Keratinocyte (primary cell): ENCODE results near the gene IL15. TPM values are rescaled to one million over a fixed set of nuclear protein-coding genes. Genes with fewer than 3 reads are reported as not detected.
A peak's percentile ranks its signal among the peaks of the same experiment; 100 is the strongest.

Experiments used
- DNase-seq: peaks from one replicate; pipeline ENCODE4 v3.0.0-alpha.2; 2011; ENCODE audit warnings: low read depth, missing footprints, low spot score
- FAIRE-seq: peaks from 2 replicates; lab custom pipeline; 2011; peaks lifted over from hg19 to GRCh38; lab: Jason Lieb, UNC
- H2AFZ ChIP-seq: 2 replicates; pipeline ENCODE4 v1.6.0; 2012; ENCODE audit warnings: low read length, control low read depth, inconsistent platforms; ENCODE audit not compliant: control insufficient read depth
- H3K27ac ChIP-seq: 2 replicates; pipeline ENCODE4 v1.5.1; 2011; ENCODE audit warnings: low read length; ENCODE audit not compliant: control insufficient read depth, insufficient read depth
- H3K27me3 ChIP-seq: 3 replicates; pipeline ENCODE4 v1.6.0; 2011; ENCODE audit warnings: low read length; ENCODE audit not compliant: control insufficient read depth, insufficient read depth; ENCODE audit errors: extremely low read depth
- H3K36me3 ChIP-seq, 2 experiments: 2 replicates in 1 of 2; 3 replicates in 1 of 2; pipeline ENCODE4 v1.5.1; 2011; ENCODE audit warnings: low read length in 2 of 2, mild to moderate bottlenecking in 1 of 2; ENCODE audit not compliant: control insufficient read depth in 2 of 2, insufficient read depth in 2 of 2; ENCODE audit errors: extremely low read depth in 1 of 2
- H3K4me1 ChIP-seq: 3 replicates; pipeline ENCODE4 v1.5.1; 2011; ENCODE audit warnings: low read length; ENCODE audit not compliant: control insufficient read depth, insufficient read depth; ENCODE audit errors: extremely low read depth
- H3K4me2 ChIP-seq: 3 replicates; pipeline ENCODE4 v1.6.0; 2011; ENCODE audit warnings: low read depth, low read length; ENCODE audit not compliant: control insufficient read depth, insufficient read depth; ENCODE audit errors: extremely low read depth
- H3K4me3 ChIP-seq, 3 experiments: fragments of 200-600 bp in 1 of 3; sonication (generic) in 1 of 3; 2 replicates in 2 of 3; 3 replicates in 1 of 3; pipeline ENCODE4 v1.5.1; 2011 to 2016; ENCODE audit warnings: low read length in 3 of 3, mild to moderate bottlenecking in 3 of 3, control low read depth in 2 of 3, inconsistent platforms in 1 of 3, low read depth in 1 of 3, mixed read lengths in 1 of 3, mixed run types in 1 of 3, moderate library complexity in 1 of 3; ENCODE audit not compliant: control insufficient read depth in 2 of 3, insufficient read depth in 2 of 3; ENCODE audit errors: extremely low read depth in 1 of 3
- H3K79me2 ChIP-seq: 2 replicates; pipeline ENCODE4 v1.6.0; 2012; ENCODE audit warnings: low read length; ENCODE audit not compliant: control insufficient read depth, insufficient read depth
- H3K9ac ChIP-seq: 3 replicates; pipeline ENCODE4 v1.6.0; 2011; ENCODE audit warnings: low read length; ENCODE audit not compliant: control insufficient read depth, insufficient read depth; ENCODE audit errors: extremely low read depth
- H3K9me1 ChIP-seq: 3 replicates; pipeline ENCODE4 v1.6.0; 2011; ENCODE audit warnings: low read length; ENCODE audit not compliant: control insufficient read depth, insufficient read depth; ENCODE audit errors: extremely low read depth
- H3K9me3 ChIP-seq: 2 replicates; pipeline ENCODE4 v1.5.1; 2012; ENCODE audit warnings: low read depth, low read length; ENCODE audit not compliant: control insufficient read depth
- H4K20me1 ChIP-seq: 3 replicates; pipeline ENCODE4 v1.6.0; 2011; ENCODE audit warnings: low read length; ENCODE audit not compliant: control insufficient read depth, insufficient read depth; ENCODE audit errors: extremely low read depth
- EZH2 ChIP-seq: IDR thresholded peaks from one replicate; pipeline ENCODE4 v1.6.1; 2012; ENCODE audit warnings: inconsistent platforms, mild to moderate bottlenecking, low read length, moderate library complexity
- dilution Hi-C: fragments of 300-500 bp; cut with MboI; formaldehyde crosslinking; loops from one replicate; pipeline ENCODE4 v1.7.0; 2020; ENCODE audit warnings: low sequenced_read_pairs; ENCODE audit not compliant: extremely low pct_ligation_motif_present
- polyA plus RNA-seq, 5 experiments: library from polyadenylated mRNA; depleted of rRNA in 3 of 5; stranded (reverse) in 3 of 5; stranded (forward) in 1 of 5; unstranded in 1 of 5; fragments of >200 nt; gene quantifications; 1 replicate in 1 of 5; 2 replicates in 3 of 5; 3 replicates in 1 of 5; pipeline versions ENCODE4 v1.2.1 to v1.2.3, GENCODE V29; 2011 to 2012; ENCODE audit warnings: missing spikeins in 2 of 5, low read depth in 1 of 5, low replicate concordance in 1 of 5
- TF ChIP-seq, protein P1 (sequence below), 3 experiments: IDR thresholded peaks in 1 of 3; conservative IDR thresholded peaks in 1 of 3; optimal IDR thresholded peaks in 1 of 3; 2 replicates in 2 of 3; 3 replicates in 1 of 3; pipeline versions ENCODE3 to v1.5.1; 2011; ENCODE audit warnings: low read length in 3 of 3, mild to moderate bottlenecking in 3 of 3, moderate library complexity in 2 of 3, control low read depth in 1 of 3, inconsistent platforms in 1 of 3; ENCODE audit not compliant: insufficient read depth in 2 of 3; ENCODE audit errors: extremely low read depth in 1 of 3

Gene IL15
- polyA plus RNA-seq, 1 donor (not counting 4 experiments of a cell fraction or from before 2014, with no cell fraction given): 1.4 TPM

DNA sequence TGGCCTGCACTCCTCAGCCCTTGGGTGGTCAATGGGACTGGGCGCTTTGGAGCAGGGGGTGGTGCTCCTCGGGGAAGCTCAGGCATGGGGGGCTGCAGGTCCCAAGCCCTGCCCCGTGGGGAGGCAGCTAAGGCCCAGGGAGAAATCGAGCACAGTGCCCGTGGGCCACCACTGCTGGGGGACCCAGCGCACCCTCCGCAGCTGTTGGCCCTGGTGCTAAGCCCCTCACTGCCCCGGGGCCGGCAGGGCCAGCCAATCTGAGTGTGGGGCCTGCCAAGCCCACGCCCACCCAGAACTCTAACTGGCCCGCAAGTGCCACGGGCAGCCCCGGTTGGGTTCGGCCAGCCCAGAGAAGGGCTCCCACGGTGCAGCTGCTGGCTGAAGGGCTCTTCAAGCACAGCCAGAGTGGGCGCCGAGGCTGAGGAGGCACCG, 30.9 kb upstream of the IL15 start:
- Histone ChIP-seq H3K9me1 (no peaks in the 10 kb centered on the region), H3K36me3 (no peaks in the 10 kb centered on the region), H3K9me3 (no peaks in the 10 kb centered on the region), H3K27ac (no peak overlapping the region), H3K27me3 (no peaks in the 10 kb centered on the region), H3K4me2 (no peak overlapping the region), H4K20me1 (no peaks in the 10 kb centered on the region), H3K4me1 (no peaks in the 10 kb centered on the region), H3K79me2 (no peaks in the 10 kb centered on the region), H3K4me3 (no peak overlapping the region), H2AFZ (no peak overlapping the region), H3K9ac (no peak overlapping the region)
- FAIRE-seq: no peak
- dilution Hi-C loops: no loop called here
- TF ChIP-seq, protein P1, sequence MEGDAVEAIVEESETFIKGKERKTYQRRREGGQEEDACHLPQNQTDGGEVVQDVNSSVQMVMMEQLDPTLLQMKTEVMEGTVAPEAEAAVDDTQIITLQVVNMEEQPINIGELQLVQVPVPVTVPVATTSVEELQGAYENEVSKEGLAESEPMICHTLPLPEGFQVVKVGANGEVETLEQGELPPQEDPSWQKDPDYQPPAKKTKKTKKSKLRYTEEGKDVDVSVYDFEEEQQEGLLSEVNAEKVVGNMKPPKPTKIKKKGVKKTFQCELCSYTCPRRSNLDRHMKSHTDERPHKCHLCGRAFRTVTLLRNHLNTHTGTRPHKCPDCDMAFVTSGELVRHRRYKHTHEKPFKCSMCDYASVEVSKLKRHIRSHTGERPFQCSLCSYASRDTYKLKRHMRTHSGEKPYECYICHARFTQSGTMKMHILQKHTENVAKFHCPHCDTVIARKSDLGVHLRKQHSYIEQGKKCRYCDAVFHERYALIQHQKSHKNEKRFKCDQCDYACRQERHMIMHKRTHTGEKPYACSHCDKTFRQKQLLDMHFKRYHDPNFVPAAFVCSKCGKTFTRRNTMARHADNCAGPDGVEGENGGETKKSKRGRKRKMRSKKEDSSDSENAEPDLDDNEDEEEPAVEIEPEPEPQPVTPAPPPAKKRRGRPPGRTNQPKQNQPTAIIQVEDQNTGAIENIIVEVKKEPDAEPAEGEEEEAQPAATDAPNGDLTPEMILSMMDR (optimal IDR thresholded peaks at IDR 0.05 in 1 of 3, IDR thresholded peaks at IDR 0.05 in 1 of 3, conservative IDR thresholded peaks at IDR 0.05 in 1 of 3; ENCODE audit: extremely low read depth in 1 of 3, insufficient read depth in 2 of 3, low read length in 3 of 3): no peak
- TF ChIP-seq EZH2: no peak
- DNase-seq: no peak

DNA sequence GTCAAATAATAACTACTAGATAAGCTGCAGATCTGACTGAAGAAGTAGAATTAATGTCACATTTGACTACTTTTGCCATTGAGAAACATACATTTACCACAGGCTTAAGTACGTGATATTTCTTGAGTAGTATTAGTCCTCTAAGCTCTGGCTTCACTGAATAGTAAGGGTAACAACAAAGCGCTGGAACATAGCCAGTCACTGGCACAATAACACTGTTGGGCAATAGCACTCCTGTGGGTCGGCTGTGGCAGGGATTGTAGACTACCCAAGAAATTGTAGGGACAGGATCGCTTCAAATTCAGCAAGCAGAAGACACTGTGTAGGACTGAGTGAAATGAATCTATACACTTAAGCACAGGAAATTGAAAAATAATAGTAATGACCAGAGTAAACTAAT, 27.1 kb upstream of the IL15 start:
- H3K36me3 ChIP-seq: no peaks in the 10 kb centered on the region
- no peak overlapping the region for H3K9ac ChIP-seq
- TF ChIP-seq EZH2: no peak
- TF ChIP-seq, protein P1 (optimal IDR thresholded peaks at IDR 0.05 in 1 of 3, IDR thresholded peaks at IDR 0.05 in 1 of 3, conservative IDR thresholded peaks at IDR 0.05 in 1 of 3; ENCODE audit: extremely low read depth in 1 of 3, insufficient read depth in 2 of 3, low read length in 3 of 3): no peak
- dilution Hi-C loops: no loop called here
- H3K4me1 ChIP-seq: no peaks in the 10 kb centered on the region
- no peaks in the 10 kb centered on the region for H3K27me3 ChIP-seq
- DNase-seq: no peak
- H3K79me2 ChIP-seq: no peaks in the 10 kb centered on the region
- H3K27ac ChIP-seq: no peak overlapping the region
- no peak overlapping the region for H3K4me2 ChIP-seq
- no peak overlapping the region for H2AFZ ChIP-seq
- H3K4me3 ChIP-seq: no peak overlapping the region
- FAIRE-seq: peak; percentile 9
- H3K9me3 ChIP-seq: no peaks in the 10 kb centered on the region
- no peaks in the 10 kb centered on the region for H4K20me1 ChIP-seq
- H3K9me1 ChIP-seq: no peaks in the 10 kb centered on the region
